ENCODE results near the gene TPH1.

DNA sequence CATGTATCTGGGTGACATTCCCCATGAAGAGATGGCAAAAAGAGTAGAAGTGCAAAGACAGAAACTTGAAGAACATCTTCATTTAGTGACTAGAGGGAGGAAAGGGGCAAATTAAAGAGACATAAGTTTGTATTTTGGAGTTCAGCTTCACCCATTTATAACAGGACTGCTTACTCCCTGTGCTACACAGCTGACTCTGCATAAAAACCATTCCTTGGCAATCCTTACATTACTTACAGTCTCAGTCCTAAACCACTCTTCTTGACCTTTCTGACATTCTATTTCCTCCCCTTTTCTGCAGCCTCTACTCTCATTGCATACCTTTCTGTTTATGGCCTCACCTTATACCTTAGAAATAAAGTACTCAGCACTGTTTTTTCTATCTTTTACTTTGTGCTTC is 26.4 kb downstream of the TPH1 start:
- TF ChIP-seq, protein P1, sequence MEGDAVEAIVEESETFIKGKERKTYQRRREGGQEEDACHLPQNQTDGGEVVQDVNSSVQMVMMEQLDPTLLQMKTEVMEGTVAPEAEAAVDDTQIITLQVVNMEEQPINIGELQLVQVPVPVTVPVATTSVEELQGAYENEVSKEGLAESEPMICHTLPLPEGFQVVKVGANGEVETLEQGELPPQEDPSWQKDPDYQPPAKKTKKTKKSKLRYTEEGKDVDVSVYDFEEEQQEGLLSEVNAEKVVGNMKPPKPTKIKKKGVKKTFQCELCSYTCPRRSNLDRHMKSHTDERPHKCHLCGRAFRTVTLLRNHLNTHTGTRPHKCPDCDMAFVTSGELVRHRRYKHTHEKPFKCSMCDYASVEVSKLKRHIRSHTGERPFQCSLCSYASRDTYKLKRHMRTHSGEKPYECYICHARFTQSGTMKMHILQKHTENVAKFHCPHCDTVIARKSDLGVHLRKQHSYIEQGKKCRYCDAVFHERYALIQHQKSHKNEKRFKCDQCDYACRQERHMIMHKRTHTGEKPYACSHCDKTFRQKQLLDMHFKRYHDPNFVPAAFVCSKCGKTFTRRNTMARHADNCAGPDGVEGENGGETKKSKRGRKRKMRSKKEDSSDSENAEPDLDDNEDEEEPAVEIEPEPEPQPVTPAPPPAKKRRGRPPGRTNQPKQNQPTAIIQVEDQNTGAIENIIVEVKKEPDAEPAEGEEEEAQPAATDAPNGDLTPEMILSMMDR (IDR thresholded peaks at IDR 0.05): no peak
- TF ChIP-seq POLR2A (IDR thresholded peaks at IDR 0.05): no peak
